Activated gamma-delta T cell treated with anti-CD3 and anti-CD28 coated beads, Interleukin-2, amount 50 U/mL, for 16 hours (primary cell): Measurements from ENCODE around the gene MYO18A.

ENCODE experiments used
- DNase-seq: peaks from one replicate; pipeline ENCODE4 v3.0.0-alpha.2; 2020; ENCODE audit warnings: low read depth

The MYO18A gene

GRCh38 chr17:29048440-29049368 is 131.5 kb downstream of the MYO18A start:
- DNase-seq, result no peak

GRCh38 chr17:29046473-29046839 is 133.7 kb downstream of the MYO18A start:
- DNase-seq, result no peak

DNA sequence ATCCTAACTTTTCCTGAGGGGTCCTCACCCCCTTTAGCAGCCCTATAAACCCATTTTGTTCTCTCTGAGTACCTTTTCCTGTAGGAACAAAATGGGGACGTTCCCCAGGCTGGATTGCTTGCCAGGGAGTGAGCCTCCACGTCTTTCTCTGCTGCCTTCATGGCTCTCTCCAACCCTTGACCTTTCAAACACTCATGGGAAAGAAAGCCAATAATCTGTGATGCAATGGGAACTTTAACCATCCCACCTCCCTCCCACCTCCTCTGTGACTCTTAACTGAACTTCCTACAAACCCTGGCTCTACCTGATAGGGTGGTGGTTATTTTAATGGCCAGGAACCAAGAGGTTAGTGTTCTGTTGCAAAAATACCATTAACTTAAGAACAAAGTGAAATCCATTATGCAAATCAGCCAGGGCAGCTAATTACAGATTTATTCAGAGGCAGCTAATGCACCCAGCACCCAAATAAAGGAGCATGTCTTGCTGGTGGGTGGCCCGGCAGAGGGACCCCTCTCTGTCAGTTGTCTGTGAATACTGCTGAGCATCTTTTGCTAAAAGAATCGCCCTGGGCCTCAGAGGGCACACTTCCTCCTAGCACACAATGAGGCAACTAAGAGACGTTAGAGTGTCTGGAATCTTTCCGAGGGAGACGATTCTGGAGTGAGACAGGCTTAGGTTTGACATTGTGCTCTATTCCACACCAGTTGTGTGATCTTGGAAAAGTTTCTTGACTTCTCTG is 134.3 kb downstream of the MYO18A start:
- no peak for DNase-seq

DNA sequence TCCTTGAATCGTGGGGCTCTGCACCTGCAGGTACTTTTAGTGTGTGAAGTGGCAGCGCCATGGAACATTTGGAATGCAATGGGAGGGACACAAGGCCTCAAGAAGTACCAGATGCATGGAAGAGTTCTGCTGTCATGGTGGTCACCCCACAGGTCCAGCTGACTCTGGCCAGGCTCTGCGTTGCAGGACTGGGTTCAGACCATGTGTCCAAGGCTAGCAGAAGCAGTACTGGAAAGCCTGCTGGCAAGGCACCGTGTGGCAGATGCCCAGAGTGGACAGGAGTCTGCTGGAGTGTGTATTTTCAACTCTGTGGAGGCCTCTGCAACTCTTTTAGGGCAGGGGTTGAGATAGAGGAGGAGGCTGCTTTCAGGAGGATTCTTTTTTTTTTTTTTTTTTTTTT is 135.2 kb downstream of the MYO18A start:
- no peak for DNase-seq

GRCh38 chr17:29043539-29044145 is 136.6 kb downstream of the MYO18A start:
- DNase-seq, result no peak

DNA sequence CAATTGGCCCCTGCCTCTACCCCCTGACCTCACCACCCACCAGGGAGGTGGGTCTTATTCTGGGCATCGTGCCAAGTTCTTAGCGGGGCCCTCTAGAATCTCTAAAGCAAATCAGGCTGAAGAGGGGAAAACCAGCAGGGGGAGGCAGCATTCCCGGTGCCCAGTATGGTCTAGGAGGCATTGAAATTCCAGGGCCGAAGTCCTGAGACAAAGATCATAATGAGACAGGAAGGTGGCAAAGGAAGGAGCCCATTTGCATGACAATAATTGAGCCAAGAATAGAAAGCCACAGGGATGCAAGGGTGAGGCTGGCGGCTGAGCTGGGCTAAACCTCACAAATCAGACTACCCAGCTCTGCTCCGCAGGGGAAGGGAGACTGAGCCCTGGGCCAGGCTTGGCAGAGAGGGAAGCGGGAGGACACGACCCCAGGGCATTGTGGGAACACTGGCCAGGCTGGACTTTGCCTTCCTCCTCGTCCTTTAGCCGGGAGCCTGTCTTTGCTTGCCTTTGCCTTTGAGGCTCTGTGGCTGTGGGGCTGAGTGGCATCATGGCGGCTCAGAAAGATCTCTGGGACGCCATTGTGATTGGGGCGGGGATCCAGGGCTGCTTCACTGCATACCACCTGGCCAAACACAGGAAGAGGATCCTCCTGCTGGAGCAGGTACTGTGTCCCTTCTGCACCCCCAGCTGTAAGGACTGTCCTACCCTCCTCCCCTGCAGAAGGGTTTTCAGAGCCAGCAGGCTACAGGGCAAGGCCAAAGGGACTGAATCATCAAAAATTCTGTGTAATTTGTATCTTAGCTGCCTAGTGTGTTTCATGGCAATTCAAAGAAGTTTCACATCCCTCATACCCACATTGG is 137.3 kb downstream of the MYO18A start, which contains the start of gene PIPOX:
Gene PIPOX, plus strand, starts transcription at position 463 of the 860 bp plus-strand sequence. Its CDS starts 85 bp downstream, at position 548.
- DNase-seq, result no peak

GRCh38 chr17:29042026-29042678 is 138.0 kb downstream of the MYO18A start:
- DNase-seq, result no peak

GRCh38 chr17:29041571-29041970 is 138.6 kb downstream of the MYO18A start:
- no peak for DNase-seq

- no peak for DNase-seq
These were observed 139.1 kb downstream of the MYO18A start for GRCh38 chr17:29041091-29041490.

DNA sequence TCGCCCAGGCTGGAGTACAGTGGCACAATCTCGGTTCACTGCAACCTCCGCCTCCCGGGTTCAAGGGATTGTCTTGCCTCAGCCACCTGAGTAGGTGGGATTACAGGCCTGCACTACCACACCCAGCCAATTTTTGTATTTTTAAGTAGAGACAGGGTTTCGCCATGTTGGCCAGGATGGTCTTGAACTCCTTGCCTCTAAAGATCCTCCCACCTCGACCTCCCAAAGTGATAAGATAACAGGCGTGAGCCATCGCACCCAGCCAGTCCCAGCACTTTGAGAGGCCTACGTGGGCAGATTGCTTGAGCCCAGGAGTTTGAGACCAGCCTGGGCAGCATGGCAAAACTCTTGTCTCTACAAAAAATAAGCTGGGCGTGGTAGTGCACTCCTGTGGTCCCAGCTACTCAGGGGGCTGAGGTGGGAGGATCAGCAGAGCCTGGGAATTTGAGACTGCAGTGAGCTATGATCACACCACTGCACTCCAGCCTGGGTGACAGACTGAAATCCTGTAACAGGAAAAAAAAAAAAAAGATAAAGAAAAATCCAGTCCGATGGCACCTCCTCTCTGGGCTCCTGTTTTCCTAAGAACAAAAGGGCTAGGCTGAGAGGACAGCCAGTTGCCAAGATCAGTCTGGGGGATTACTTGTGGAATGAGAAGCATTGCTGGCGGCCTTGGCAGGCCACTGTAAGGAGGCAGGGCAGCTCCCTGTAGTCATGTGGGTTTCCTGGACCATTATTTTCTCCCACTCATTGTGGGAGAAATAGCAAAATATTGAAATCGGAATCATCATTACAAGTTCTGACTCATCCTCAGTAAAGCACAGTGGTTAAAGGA is 140.2 kb downstream of the MYO18A start:
- no peak for DNase-seq

DNA sequence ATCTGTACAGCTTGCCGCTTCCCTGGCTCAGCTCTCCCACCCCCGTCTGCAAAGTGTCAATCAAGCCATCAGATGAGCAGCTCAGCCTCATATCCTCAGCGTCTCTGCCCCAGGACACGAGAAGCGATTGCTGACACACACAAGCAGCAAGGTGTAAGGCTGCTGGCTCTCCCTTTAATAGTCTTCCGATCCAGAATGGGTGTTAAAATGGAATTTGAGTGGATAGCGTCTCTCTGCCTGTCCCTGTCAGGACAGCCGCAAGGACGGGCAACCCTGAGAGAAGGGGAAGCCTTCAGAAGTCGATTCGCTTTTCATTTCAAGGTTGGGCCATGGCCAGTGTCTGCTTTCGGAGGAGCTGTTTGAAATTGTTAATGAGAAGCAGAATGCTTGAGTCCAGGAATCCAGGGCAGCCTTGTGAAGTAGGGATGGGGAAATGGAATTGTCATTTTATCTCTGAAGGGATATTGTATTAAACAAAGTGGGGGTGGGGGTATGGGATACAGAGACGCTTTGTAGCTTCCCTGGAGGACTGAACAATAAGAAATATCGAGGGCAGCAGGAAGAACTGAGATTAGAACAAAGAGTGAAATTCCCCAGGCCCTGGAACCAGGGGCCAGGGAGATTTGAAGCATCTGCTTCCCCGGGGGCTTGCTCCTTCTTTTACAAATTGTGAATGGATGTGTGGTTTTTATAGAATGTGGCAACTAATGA is 142.0 kb downstream of the MYO18A start:
- no peak for DNase-seq

- DNase-seq, result no peak
These were observed 142.5 kb downstream of the MYO18A start for GRCh38 chr17:29037739-29038084.

- DNase-seq, result no peak
These were observed 143.6 kb downstream of the MYO18A start for GRCh38 chr17:29036584-29036983.

GRCh38 chr17:29034510-29034909 is 145.7 kb downstream of the MYO18A start:
- no peak for DNase-seq

GRCh38 chr17:29032857-29033197 is 147.4 kb downstream of the MYO18A start:
- DNase-seq, result no peak

GRCh38 chr17:29032013-29032856 is 148.0 kb downstream of the MYO18A start:
- DNase-seq, result no peak

DNA sequence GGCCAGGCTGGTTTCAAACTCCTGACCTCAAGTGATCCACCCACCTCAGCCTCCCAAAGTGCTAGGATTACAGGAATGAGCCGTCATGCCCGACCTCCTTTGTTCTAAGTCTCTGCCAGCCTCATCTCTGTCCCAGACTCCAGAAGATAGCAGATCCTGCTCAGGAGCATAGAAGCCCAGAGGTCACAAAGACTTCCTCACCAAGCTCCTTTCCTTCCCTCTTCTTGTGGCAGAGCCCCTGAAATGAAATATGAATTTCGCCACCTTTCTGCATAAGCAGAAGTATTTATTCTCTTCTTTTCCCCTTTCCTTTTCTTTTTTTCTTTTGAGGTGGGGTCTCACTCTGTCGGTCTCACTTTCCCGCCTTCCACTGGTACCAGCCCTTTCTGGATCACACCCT is 148.7 kb downstream of the MYO18A start:
- no peak for DNase-seq

DNA sequence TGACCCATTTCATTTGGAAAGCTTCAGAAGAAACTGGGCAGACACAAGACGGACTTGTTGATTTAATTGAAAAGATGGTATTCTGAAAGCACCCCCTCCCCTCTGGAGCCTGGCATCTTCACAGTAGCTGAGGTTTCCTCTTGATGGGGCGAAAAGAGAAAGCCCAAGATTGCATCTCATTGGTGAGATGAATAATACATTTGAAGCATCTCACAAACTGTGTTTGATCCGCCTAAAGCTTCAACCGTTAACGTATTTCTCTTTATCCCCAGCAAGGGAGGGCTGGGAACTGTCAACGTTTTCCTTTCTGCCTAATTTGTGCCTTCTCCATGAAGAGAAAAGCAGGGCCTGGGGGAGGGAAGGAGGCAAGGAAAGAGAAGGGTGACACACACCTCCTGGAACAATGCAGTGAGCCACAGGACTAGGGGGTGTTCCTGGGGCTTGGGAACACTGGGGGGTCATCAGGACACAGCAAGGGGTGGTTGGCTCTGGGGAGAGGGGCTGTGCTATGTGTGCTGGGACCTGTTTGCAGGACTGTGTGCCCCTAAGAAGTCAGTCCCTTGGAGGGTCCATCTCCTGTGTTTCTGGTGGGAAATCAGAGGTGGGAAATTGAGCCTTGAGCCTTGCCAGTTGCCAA is 155.8 kb downstream of the MYO18A start:
- DNase-seq, result no peak
